NOMO-1 treated with dmso at 0.1 percent for 144 hours (cell line): ENCODE data around the gene CDKL2.
"Not testable (repeated sequence)": the region's sequence is repeated elsewhere in the genome, so short reads cannot be mapped to it uniquely, and the experiment has no call there.

Experiments used
- DNase-seq: peaks from one replicate; lab custom pipeline; 2025; ENCODE audit not compliant: unreplicated experiment; lab: John Stamatoyannopoulos, UW

Gene CDKL2

GRCh38 chr4:75555294-75556164 is 74.8 kb downstream of the CDKL2 start, which contains the start of gene ODAPH:
ODAPH (plus strand) TSS chr4:75556066; CDS start chr4:75556083, 17 bp downstream.
- no peak for DNase-seq

- DNase-seq: no peak
Measured at GRCh38 chr4:75552452-75552851, 77.9 kb downstream of the CDKL2 start.

DNA sequence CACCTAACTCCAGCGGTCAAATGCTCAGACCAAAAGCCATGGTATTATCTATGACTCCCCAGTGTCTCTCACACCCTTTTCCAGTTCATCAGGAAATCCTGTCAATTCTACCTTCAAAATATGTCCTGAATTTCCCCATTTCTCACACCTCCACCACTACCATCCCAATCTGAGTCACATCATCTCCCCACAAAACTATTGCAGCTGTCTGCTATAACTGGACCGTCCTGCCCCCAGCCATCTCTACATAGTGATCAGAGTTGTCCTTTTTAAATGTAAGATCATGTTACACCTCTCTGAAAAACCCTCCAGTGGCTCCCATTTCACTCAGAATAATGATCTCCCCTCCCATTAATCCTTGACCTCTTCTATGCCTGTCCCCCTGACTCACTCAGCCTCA is 81.3 kb downstream of the CDKL2 start:
- DNase-seq: no peak

DNA sequence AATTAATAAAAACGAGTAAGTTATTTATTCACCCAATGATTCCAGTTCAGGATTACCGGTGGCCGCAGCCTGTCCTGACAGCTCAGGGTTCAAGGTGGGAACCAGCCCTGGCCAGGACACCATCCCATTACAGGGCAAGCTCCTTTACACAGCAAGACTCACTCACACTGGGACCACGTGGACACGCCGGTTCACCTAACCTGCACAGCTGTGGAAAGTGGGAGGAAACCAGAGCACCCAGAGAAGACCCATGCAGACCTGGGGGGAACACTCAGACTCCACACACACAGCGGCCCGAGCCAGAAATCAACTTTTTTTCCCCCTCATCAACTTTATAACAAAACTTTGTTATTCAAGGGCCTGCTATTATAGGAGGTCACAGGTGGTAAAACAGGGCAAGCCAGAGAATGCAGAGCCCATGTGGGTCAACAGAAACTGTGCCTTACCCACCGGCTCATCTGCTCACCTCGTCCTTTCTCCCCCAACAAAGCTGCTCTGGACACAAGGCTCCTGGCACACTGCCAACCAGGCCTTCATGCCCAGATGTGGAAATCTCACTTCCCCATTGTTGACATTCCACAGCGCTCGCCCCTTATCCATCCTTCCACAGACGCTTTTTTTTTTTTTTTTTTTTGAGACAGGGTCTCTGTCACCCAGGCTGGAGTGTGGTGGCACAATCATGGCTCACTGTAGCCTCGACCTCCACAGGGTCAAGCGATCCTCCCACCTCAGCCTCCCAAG is 82.5 kb downstream of the CDKL2 start:
- DNase-seq: no peak

- DNase-seq: no peak
Measured at GRCh38 chr4:75545526-75545925, 84.8 kb downstream of the CDKL2 start.

- DNase-seq: no peak
Measured at GRCh38 chr4:75544870-75545269, 85.5 kb downstream of the CDKL2 start.

DNA sequence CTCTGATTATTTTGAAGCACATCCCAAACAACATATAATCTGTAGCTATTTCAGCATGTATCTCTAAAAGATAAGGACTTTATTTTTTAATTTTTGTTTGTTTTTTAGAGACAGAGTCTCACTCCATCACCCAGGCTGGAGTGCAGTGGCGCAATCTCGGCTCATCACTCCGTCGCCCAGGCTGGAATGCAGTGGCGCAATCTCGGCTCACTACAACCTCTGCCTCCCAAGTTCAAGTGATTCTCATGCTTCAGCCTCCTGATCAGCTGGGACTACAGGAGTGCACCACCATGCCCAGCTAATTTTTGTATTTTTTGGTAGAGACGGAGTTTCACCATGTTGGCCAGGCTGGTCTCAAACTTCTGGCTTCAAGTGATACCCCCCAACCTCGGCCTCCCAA is 86.1 kb downstream of the CDKL2 start:
- DNase-seq: not testable (repeated sequence)

DNA sequence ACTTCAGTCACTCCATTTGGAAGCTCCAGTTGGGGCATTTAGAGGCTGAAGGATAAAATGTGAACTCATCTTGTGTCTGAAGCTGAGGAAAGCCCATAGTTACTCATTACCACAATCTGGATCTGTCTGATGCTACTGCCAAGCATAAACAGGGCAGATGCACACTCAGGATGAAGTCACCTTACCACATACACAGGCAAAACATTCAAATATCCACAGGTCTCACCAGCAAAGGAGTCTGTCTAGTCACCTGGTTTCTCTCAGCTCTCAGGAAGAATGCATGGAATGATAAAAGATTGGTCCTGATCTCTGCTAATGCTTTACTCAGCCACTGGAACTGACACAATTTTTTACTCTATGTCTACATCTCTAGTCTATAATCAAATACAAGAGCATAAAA is 87.5 kb downstream of the CDKL2 start:
- DNase-seq: no peak

GRCh38 chr4:75537308-75537707 is 93.0 kb downstream of the CDKL2 start:
- not testable (repeated sequence) for DNase-seq

- DNase-seq: not testable (repeated sequence)
Measured at GRCh38 chr4:75533926-75534325, 96.4 kb downstream of the CDKL2 start.

GRCh38 chr4:75533339-75533887 is 96.9 kb downstream of the CDKL2 start:
- DNase-seq: not testable (repeated sequence)

DNA sequence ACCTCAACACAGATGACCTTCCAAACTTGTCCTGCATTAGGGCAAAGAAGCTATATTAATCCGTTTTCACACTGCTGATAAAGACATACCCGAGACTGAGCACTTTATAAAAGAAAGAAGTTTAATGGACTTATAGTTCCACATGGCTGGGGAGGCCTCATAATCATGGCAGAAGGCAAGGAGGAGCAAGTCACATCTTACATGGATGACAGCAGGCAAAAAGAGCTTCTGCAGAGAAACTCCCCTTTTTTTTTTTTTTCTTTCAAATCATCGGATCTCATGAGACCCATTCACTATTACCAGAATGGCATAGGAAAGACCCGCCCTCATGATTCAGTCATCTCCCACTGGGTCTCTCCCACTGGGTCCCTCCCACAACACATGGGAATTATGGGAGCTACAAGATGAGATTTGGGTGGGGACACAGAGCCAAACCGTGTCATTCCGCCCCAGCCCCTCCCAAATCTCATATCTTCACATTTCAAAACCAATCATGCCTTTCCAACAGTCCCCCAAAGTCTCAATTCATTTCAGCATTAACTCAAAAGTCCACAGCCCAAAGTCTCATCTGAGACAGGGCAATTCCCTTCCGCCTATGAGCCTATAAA is 98.7 kb downstream of the CDKL2 start:
- not testable (repeated sequence) for DNase-seq

DNA sequence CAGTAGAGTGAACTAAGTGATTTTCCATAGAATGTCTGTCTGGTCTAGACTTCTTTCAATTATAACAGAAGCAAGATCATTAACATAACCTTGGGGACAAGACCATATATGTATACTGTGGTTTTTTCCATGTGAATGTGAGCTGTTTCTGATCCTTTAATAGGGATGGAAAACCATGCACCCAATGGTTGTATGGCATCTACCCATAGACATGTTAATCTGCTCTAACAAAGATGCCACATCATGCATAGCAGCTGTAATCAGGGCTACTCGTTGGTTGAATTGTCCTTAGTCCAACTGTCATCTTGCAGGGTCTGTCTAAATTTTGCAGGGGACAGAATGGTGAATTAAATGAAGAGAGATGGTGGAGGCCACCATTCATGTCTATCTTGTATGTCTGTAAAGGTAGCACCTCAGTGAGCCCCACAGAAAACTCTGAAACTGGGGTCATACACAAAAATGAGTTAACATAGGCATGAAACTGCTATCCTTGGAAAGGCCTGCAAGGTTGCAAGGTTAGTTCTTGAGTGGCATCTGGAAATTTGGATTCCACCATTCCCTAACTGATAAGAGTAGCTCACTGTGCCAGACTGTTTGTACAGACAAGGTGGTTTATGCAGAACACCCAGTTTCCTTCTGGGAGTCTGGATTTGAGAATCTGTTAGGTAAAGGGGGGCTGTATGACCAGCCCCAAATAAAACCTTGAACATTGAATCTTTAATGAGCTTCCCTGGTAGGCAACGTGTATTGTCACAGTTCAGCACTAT is 99.6 kb downstream of the CDKL2 start:
- no peak for DNase-seq
